ENCODE data around the gene COL27A1.

- TF ChIP-seq TAF1 (IDR thresholded peaks at IDR 0.05; ENCODE audit: borderline replicate concordance, insufficient read depth, low read length) (no peak), POLR2AphosphoS5 (IDR thresholded peaks at IDR 0.05; ENCODE audit: low read depth, low read length) (no peak), SIN3A (IDR thresholded peaks at IDR 0.05; ENCODE audit: borderline replicate concordance, insufficient read depth, low read length) (no peak)
Observed at GRCh38 chr9:114290561-114290986, 135.2 kb downstream of the COL27A1 start.
